ENCODE measurements around the gene MALSU1.
A peak's percentile ranks its signal among the peaks of the same experiment; 100 is the strongest.

Gene MALSU1

GRCh38 chr7:23298885-23299769 is at the start of gene MALSU1:
Gene MALSU1 (plus strand): TSS chr7:23299339. CDS start chr7:23299353, 14 bp downstream.
- peak; percentile 91 for DNase-seq

- no peak for DNase-seq
These were observed 49.7 kb upstream of the MALSU1 start for GRCh38 chr7:23249486-23249885.

- DNase-seq = no peak
These were observed 45.0 kb upstream of the MALSU1 start for GRCh38 chr7:23254051-23254681.

- DNase-seq = no peak
These were observed 42.4 kb upstream of the MALSU1 start for GRCh38 chr7:23256731-23257130.

GRCh38 chr7:23260371-23260770 is 38.8 kb upstream of the MALSU1 start:
- no peak for DNase-seq

GRCh38 chr7:23261843-23262452 is 37.2 kb upstream of the MALSU1 start:
- peak; percentile 64 for DNase-seq

GRCh38 chr7:23264916-23265458 is 34.2 kb upstream of the MALSU1 start:
- DNase-seq = no peak

- DNase-seq = no peak
These were observed 32.2 kb upstream of the MALSU1 start for GRCh38 chr7:23266918-23267317.

- no peak for DNase-seq
These were observed 31.8 kb upstream of the MALSU1 start for GRCh38 chr7:23267357-23267756.

- no peak for DNase-seq
These were observed 31.0 kb upstream of the MALSU1 start for GRCh38 chr7:23268167-23268566.

GRCh38 chr7:23268746-23269145 is 30.4 kb upstream of the MALSU1 start:
- DNase-seq = no peak

- DNase-seq = no peak
These were observed 26.9 kb upstream of the MALSU1 start for GRCh38 chr7:23272275-23272674.

GRCh38 chr7:23273141-23273599 is 26.0 kb upstream of the MALSU1 start:
- peak; percentile 82 for DNase-seq

- no peak for DNase-seq
These were observed 23.2 kb upstream of the MALSU1 start for GRCh38 chr7:23275912-23276311.

- no peak for DNase-seq
These were observed 22.8 kb upstream of the MALSU1 start for GRCh38 chr7:23276376-23276775.

GRCh38 chr7:23276947-23277346 is 22.2 kb upstream of the MALSU1 start:
- no peak for DNase-seq

GRCh38 chr7:23277359-23277989 is 21.7 kb upstream of the MALSU1 start:
- DNase-seq = peak; percentile 46

- DNase-seq = no peak
These were observed 19.2 kb upstream of the MALSU1 start for GRCh38 chr7:23279819-23280525.

- DNase-seq = no peak
These were observed 16.1 kb upstream of the MALSU1 start for GRCh38 chr7:23283086-23283485.

GRCh38 chr7:23284871-23285270 is 14.3 kb upstream of the MALSU1 start:
- no peak for DNase-seq

GRCh38 chr7:23285657-23286646 is 13.2 kb upstream of the MALSU1 start:
- no peak for DNase-seq

Measured in KG1 (cell line).